MCF 10A (cell line): ENCODE measurements around the gene KCNN1. TPM values are rescaled to one million over a fixed set of nuclear protein-coding genes. Genes with fewer than 3 reads are reported as not detected.

Experiments used
- BruUV-seq: library from RNA; stranded (reverse); fragments of 400-500 nt; replicated peaks from 2 replicates; lab custom pipeline; 2021; lab: Mats Ljungman, UMichigan
- CTCF ChIA-PET: fragments of 300-600 bp; sonication (Branson Sonifier 250); formaldehyde crosslinking; extraction: SDS; loops from one replicate; lab custom pipeline; 2021; ENCODE audit warnings: antibody characterized with exemption, inconsistent platforms; lab: Yijun Ruan, JAX
- POLR2A ChIA-PET: fragments of 300-600, 350-650 bp; sonication (Branson Sonifier 250); formaldehyde crosslinking; extraction: SDS; loops from one replicate; lab custom pipeline; 2020; ENCODE audit warnings: antibody characterized with exemption, inconsistent platforms; lab: Yijun Ruan, JAX
- DNase-seq: peaks from one replicate; pipeline ENCODE4 v3.0.0-alpha.2; 2018; ENCODE audit not compliant: unreplicated experiment
- H3K27ac Mint-ChIP-seq: one replicate; pipeline ENCODE4 v1.8.0; 2022; ENCODE audit warnings: mild to moderate bottlenecking, low read depth, mixed read lengths; ENCODE audit not compliant: unreplicated experiment
- H3K27me3 Mint-ChIP-seq: one replicate; pipeline ENCODE4 v1.8.0; 2022; ENCODE audit warnings: mixed read lengths; ENCODE audit not compliant: insufficient read depth, unreplicated experiment
- H3K36me3 Mint-ChIP-seq: one replicate; pipeline ENCODE4 v1.8.0; 2022; ENCODE audit warnings: mild to moderate bottlenecking, moderate library complexity, mixed read lengths; ENCODE audit not compliant: insufficient read depth, unreplicated experiment
- H3K4me1 Mint-ChIP-seq: one replicate; pipeline ENCODE4 v1.8.0; 2022; ENCODE audit warnings: mixed read lengths; ENCODE audit not compliant: insufficient read depth, unreplicated experiment
- H3K4me3 Mint-ChIP-seq: one replicate; pipeline ENCODE4 v1.8.0; 2022; ENCODE audit warnings: mild to moderate bottlenecking, moderate library complexity, mixed read lengths; ENCODE audit not compliant: unreplicated experiment
- H3K9me3 Mint-ChIP-seq: one replicate; pipeline ENCODE4 v1.8.0; 2022; ENCODE audit warnings: mixed read lengths; ENCODE audit not compliant: unreplicated experiment
- intact Hi-C: fragments of 100-400 bp; cut with micrococcal nuclease; formaldehyde crosslinking; loops from 2 replicates; pipeline ENCODE4 v1.14.1; 2022
- total RNA-seq: library from RNA; stranded (reverse); gene quantifications from 2 replicates; pipeline ENCODE4 v1.2.3, GENCODE V29; 2022
- TF ChIP-seq, protein P1 (sequence below): fragments of 200-600 bp; IDR thresholded peaks from one replicate; pipeline ENCODE4 v1.8.0; 2022; ENCODE audit warnings: antibody characterized with exemption, mild to moderate bottlenecking; ENCODE audit not compliant: unreplicated experiment

The KCNN1 gene
- total RNA-seq, 1 experiment from 2014 or later, result not detected

DNA sequence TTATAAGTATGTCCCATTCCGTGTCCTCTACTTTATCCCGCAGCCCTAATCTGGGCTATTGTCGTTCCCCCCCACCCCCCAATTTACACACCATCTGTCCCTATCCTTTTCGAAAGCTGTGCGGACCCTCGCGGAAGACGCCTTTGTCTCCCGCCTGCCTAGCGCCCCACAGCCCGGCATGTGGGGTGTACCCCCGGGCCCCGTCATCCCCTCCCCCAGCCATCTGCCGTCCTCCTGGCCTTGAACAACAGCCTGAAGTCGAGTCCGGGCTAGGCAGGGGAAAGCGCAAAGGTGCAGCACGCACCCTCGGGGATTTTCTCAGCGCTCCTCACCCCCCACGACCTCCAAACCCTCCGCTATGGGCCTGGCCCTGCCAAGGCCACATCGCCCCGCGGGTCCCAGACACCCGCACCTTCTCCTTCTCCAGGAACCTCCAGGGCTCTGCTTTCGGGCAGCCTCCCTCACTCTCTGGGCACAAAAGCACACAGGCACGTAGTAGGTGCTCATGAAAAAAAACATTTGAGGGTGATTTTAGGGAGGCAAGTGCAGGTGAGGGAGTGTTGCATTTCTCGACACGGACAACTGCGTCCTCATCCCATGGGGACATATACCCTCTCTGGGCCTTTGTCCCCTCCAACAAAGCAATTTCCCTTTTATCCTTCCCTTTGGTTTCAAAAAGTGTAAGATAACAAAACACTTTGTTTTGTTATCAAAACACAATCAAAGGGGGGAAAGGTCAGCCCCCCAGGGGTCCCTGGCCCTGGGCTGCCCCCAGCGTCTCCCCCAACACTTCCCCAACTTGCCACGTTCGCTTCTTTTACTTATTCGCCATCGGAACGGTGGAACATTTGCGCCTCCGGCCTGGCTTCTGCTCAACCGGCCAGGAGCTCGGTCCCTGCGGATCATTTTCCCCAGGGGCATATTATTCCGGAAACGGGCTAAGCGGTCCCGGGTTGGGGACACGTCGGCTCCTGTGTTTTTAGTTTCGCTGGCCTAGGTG lies 17.7 kb upstream of the KCNN1 start:
- no peak for DNase-seq
- Mint-ChIP-seq H3K4me3 (peak overlapping the region; percentile 83), H3K27me3 (peaks cover 52% of the 10 kb centered on the region), H3K36me3 (no peaks in the 10 kb centered on the region), H3K9me3 (no peaks in the 10 kb centered on the region), H3K4me1 (peaks cover 15% of the 10 kb centered on the region), H3K27ac (no peak overlapping the region)
- CTCF ChIA-PET, result interaction anchor here (0.6 to 1.5 kb wide), 4 partner anchors 11 to 550 kb away, joined by 3 to 8 read pairs (median 4); no protein-coding TSS in a partner anchor
- TF ChIP-seq, protein P1, sequence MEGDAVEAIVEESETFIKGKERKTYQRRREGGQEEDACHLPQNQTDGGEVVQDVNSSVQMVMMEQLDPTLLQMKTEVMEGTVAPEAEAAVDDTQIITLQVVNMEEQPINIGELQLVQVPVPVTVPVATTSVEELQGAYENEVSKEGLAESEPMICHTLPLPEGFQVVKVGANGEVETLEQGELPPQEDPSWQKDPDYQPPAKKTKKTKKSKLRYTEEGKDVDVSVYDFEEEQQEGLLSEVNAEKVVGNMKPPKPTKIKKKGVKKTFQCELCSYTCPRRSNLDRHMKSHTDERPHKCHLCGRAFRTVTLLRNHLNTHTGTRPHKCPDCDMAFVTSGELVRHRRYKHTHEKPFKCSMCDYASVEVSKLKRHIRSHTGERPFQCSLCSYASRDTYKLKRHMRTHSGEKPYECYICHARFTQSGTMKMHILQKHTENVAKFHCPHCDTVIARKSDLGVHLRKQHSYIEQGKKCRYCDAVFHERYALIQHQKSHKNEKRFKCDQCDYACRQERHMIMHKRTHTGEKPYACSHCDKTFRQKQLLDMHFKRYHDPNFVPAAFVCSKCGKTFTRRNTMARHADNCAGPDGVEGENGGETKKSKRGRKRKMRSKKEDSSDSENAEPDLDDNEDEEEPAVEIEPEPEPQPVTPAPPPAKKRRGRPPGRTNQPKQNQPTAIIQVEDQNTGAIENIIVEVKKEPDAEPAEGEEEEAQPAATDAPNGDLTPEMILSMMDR, result no peak
- no TSS peak for BruUV-seq
- POLR2A ChIA-PET, result interaction anchor here (0.6 to 1.8 kb wide), 3 partner anchors 8 to 27 kb away, joined by 3 to 15 read pairs (median 3); partner anchors contain the start of gene CCDC124
- intact Hi-C loops, result no loop called here

DNA sequence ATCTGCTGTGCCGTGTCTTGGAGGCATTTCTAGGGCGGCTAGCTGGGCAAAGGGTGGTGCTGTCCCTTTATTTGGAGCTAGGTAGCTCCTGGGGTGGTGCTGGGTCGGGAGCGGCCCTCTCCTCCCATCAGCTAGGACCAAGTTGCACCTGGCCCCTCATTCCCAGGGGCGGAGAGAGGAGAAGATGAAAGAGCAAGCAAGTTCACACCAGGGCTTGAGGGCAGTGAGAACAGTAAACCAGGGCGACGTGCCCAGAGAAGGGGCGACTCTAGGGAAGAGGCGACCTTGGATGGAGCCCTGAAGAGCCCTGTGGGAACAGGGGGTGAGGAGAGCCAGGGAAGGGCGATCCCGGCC lies 17.0 kb upstream of the KCNN1 start:
- ChIA-PET CTCF (interaction anchor here (0.7 to 1.5 kb wide), 3 partner anchors 12 to 47 kb away, joined by 3 to 8 read pairs (median 4); no protein-coding TSS in a partner anchor), POLR2A (interaction anchor here (0.6 kb wide), 1 partner anchor 26 kb away, joined by 3 read pairs; no protein-coding TSS in a partner anchor)
- BruUV-seq, result no TSS peak
- H3K36me3 Mint-ChIP-seq, result no peaks in the 10 kb centered on the region
- no peaks in the 10 kb centered on the region for H3K9me3 Mint-ChIP-seq
- no peak for DNase-seq
- no peak overlapping the region for H3K4me3 Mint-ChIP-seq
- H3K27ac Mint-ChIP-seq, result peak overlapping the region; percentile 71
- peaks cover 11% of the 10 kb centered on the region for H3K4me1 Mint-ChIP-seq
- intact Hi-C loops, result no loop called here
- H3K27me3 Mint-ChIP-seq, result peaks cover 53% of the 10 kb centered on the region
- TF ChIP-seq, protein P1, result no peak

DNA sequence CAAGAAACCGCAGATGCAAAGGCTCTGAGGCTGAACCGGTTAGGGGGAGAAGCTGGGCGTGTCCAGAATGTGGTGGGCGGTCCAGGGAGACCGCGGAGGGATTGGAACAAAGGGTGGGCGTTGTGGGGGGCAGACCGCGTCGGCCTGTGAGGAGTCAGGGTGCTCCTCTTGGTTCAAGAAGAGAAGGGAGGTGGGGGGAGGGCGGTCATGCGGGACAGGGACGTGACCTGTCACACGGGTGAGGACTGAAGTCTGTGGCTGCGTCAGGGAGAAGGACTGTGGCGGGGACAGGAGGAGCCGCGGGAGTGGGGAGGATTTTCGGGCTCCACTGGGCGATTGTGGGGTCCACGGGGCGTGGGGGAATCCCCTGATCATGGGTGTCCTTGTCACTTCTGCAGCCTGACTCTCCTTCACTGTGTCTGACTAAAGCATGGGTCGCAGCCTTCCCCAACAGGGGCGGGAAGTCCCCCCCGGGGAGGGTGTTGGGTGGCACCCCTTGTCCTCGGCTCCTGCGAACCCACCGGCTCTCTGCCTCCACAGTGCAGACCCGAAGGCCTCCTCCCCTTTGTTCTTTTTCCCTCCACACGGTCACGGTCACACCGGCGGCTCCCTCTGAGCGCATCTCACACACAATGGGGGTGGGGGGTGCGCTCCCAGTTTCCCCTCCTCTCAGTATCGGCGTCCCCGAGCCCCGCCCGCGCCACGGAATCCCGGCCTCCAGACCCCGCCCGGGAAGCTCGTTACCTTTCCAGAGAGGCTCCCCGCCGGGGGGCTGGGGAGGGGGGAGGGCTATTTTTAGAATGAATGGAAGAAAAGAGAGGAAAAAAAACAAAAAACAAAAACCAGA lies 16.4 kb upstream of the KCNN1 start:
- no peak overlapping the region for H3K4me3 Mint-ChIP-seq
- no peak for DNase-seq
- H3K9me3 Mint-ChIP-seq, result no peaks in the 10 kb centered on the region
- ChIA-PET CTCF (interaction anchor here (1.5 kb wide), 1 partner anchor 46 kb away, joined by 8 read pairs; no protein-coding TSS in a partner anchor), POLR2A (interaction anchor here (0.6 kb wide), 1 partner anchor 25 kb away, joined by 3 read pairs; no protein-coding TSS in a partner anchor)
- H3K36me3 Mint-ChIP-seq, result no peaks in the 10 kb centered on the region
- peaks cover 53% of the 10 kb centered on the region for H3K27me3 Mint-ChIP-seq
- H3K27ac Mint-ChIP-seq, result peak overlapping the region; percentile 71
- TF ChIP-seq, protein P1, result no peak
- intact Hi-C loops, result no loop called here
- peaks cover 11% of the 10 kb centered on the region for H3K4me1 Mint-ChIP-seq
- BruUV-seq, result no TSS peak
